GM21381 (cell line): ENCODE measurements around the gene ADAMTS2.
"Not testable (repeated sequence)": the region's sequence is repeated elsewhere in the genome, so short reads cannot be mapped to it uniquely, and the experiment has no call there.

ENCODE experiments used
- ATAC-seq: cut with Tn5 transposase; IDR thresholded peaks from one replicate; pipeline ENCODE4 v1.9.1; 2021; ENCODE audit warnings: mild to moderate bottlenecking, moderate library complexity; ENCODE audit not compliant: unreplicated experiment

ADAMTS2 gene

GRCh38 chr5:179298181-179298993 is 46.9 kb downstream of the ADAMTS2 start:
- no peak for ATAC-seq

- ATAC-seq = no peak
Observed at GRCh38 chr5:179297486-179298180, 47.6 kb downstream of the ADAMTS2 start.

GRCh38 chr5:179297026-179297425 is 48.2 kb downstream of the ADAMTS2 start:
- ATAC-seq = no peak

- ATAC-seq = no peak
Observed at GRCh38 chr5:179296150-179296821, 49.0 kb downstream of the ADAMTS2 start.

- no peak for ATAC-seq
Observed at GRCh38 chr5:179295778-179296149, 49.5 kb downstream of the ADAMTS2 start.

- ATAC-seq = no peak
Observed at GRCh38 chr5:179294891-179295777, 50.1 kb downstream of the ADAMTS2 start.

GRCh38 chr5:179294131-179294780 is 51.0 kb downstream of the ADAMTS2 start:
- no peak for ATAC-seq

- ATAC-seq = no peak
Observed at GRCh38 chr5:179292681-179293635, 52.3 kb downstream of the ADAMTS2 start.

GRCh38 chr5:179292202-179292601 is 53.1 kb downstream of the ADAMTS2 start:
- ATAC-seq = no peak

GRCh38 chr5:179290681-179291540 is 54.4 kb downstream of the ADAMTS2 start:
- no peak for ATAC-seq

GRCh38 chr5:179289756-179290385 is 55.4 kb downstream of the ADAMTS2 start:
- no peak for ATAC-seq

- no peak for ATAC-seq
Observed at GRCh38 chr5:179288809-179289185, 56.5 kb downstream of the ADAMTS2 start.

- no peak for ATAC-seq
Observed at GRCh38 chr5:179288101-179288808, 57.0 kb downstream of the ADAMTS2 start.

GRCh38 chr5:179287631-179288030 is 57.6 kb downstream of the ADAMTS2 start:
- no peak for ATAC-seq

- no peak for ATAC-seq
Observed at GRCh38 chr5:179287071-179287470, 58.2 kb downstream of the ADAMTS2 start.

GRCh38 chr5:179285776-179286162 is 59.5 kb downstream of the ADAMTS2 start:
- ATAC-seq = not testable (repeated sequence)
